ENCODE measurements around the gene NR1D2.
A peak's percentile ranks its signal among the peaks of the same experiment; 100 is the strongest.

Gene NR1D2

DNA sequence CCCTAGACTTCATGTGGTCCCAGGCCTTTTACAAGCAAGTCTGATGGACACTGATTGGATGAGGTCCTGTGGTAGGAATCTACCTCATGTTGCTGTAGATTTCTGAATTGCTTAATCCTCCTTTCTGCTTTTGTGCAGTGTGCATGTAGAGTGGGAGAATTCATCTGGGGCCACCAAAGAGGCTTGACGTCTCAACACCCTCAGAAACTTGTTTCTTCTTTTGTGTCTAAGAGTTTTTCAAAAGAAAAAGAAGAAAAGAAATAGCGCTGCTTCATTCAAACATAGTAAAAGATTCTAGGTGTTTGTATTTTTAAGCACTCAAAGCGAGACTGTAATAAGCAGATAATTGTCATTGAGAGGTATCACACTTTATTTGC lies 46.2 kb downstream of the NR1D2 start:
- Histone ChIP-seq H3K4me1 (peaks cover 0 to 38% (median 17%) of the 10 kb centered on the region in 4 donors), H3K36me3 (no peaks in the 10 kb centered on the region), H3K4me3 (no peak overlapping the region), H3K9me3 (no peaks in the 10 kb centered on the region), H3K27me3 (no peaks in the 10 kb centered on the region), H3K27ac (peak overlapping the region in 1 of 2 donors; percentile 29)
- TF ChIP-seq, protein P1, sequence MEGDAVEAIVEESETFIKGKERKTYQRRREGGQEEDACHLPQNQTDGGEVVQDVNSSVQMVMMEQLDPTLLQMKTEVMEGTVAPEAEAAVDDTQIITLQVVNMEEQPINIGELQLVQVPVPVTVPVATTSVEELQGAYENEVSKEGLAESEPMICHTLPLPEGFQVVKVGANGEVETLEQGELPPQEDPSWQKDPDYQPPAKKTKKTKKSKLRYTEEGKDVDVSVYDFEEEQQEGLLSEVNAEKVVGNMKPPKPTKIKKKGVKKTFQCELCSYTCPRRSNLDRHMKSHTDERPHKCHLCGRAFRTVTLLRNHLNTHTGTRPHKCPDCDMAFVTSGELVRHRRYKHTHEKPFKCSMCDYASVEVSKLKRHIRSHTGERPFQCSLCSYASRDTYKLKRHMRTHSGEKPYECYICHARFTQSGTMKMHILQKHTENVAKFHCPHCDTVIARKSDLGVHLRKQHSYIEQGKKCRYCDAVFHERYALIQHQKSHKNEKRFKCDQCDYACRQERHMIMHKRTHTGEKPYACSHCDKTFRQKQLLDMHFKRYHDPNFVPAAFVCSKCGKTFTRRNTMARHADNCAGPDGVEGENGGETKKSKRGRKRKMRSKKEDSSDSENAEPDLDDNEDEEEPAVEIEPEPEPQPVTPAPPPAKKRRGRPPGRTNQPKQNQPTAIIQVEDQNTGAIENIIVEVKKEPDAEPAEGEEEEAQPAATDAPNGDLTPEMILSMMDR (IDR thresholded peaks at IDR 0.05) = no peak
- no peak for DNase-seq
- intact Hi-C loops (cut with DNase I; ENCODE audit: low total_unique reads) = loop anchor here (10.0 kb wide), 1 partner anchor 504 kb away; the partner anchor contains the start of gene THRB

DNA sequence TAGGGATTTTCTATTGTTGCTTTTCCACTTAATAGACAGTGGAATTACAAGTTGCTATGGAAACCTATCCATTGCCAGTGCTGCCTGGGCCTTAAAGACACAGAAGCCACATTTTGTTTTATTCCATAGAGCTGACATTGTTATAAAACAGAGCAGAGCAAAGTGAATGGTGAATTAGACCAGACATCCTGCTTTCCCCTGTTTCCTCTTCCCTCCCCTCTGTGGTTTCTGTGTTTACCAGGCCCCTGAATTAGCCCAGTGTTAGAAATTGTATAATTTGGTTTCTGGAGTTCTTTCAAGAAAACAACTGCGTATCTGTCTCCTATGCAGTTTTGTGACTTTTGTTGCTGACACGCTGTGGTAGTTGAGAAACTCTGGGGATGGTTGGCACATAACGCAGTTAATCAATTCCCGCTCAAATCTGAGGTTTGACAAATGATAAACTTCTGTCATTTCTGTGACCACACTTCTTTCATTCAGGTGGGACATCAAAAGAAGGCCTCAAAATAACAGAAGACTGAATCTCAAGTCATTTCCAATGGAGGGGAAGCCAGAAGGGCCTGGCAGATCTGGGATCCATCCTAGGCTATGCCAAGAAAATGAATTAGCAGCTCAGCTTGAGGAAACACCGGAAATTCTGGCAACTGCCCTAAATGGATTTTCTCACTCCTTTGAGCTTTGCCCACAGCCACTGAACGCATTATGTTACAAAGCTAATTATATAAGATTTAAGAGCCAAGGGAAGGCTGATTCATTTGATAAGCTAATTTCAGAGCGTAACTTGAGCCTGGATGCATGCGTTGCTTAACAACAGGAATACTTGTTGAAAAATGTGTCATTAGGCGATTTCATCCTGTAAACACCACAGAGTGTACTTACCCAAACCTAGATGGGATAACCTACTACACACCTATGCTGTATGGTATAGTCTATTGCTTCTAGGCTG lies 46.9 kb downstream of the NR1D2 start:
- intact Hi-C loops (cut with DNase I; ENCODE audit: low total_unique reads) = loop anchor here (10.0 kb wide), 1 partner anchor 503 kb away; the partner anchor contains the start of gene THRB
- H3K36me3 ChIP-seq = no peaks in the 10 kb centered on the region
- H3K4me3 ChIP-seq = no peak overlapping the region
- no peaks in the 10 kb centered on the region for H3K27me3 ChIP-seq
- no peak for DNase-seq
- peak overlapping the region in 1 of 2 donors; percentile 29 for H3K27ac ChIP-seq
- TF ChIP-seq, protein P1 (IDR thresholded peaks at IDR 0.05) = no peak
- H3K9me3 ChIP-seq = no peaks in the 10 kb centered on the region
- H3K4me1 ChIP-seq = peaks cover 0 to 38% (median 17%) of the 10 kb centered on the region in 4 donors

DNA sequence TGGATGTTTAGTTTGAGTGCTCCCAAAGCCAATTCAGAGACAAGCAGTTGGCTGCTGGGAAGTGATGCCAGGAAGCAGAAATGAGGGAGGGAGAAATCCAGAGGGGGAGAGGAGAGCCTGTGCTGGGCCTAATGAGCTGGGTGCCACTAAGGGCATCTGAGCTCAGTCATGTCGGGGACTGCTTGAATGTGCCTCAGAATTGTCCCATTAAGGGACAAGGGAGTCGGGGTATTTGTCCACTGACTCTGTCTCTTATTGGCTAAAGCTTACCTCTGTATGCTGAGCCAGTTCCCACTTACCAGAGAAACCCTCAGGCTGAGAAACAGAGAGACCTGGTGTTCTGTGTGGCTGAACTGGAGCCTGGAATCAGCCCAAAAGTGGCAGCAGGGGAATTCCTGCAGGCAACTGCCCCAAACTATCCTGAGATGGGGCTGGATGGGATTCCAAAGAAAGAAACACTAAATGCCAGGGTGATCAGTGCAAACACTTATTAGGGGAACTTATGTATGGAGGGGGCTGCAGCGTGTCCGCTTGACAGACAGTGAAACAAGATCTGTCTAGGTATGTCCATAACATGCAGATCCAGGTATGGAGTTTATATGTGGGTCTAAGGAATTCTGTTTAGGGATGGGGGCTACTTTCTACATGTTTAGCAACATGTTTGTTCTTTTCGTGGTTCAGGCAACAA lies 48.6 kb downstream of the NR1D2 start:
- intact Hi-C loops (cut with DNase I; ENCODE audit: low total_unique reads) = loop anchor here (10.0 kb wide), 1 partner anchor 501 kb away; the partner anchor contains the start of gene THRB

DNA sequence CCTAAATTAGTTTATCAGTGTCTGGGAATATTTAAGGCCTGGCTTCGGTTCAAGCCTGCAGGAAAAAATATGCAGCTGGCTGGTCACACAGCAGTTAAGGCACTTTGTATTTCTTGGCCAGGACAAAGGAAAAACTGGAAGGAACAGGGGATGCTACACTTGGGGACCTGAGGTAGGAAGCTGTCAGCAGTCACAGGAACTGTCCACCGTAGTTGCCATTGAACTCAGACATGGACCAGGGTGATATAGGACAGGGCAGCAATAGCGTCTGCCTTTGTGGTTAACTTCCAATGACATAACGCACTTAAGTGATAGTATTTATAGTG lies 49.1 kb downstream of the NR1D2 start:
- no peak for DNase-seq
- Histone ChIP-seq H3K4me3 (no peak overlapping the region), H3K4me1 (peaks cover 0 to 41% (median 17%) of the 10 kb centered on the region in 4 donors), H3K27ac (peak overlapping the region; percentile 31 to 65), H3K9me3 (no peaks in the 10 kb centered on the region), H3K27me3 (no peaks in the 10 kb centered on the region), H3K36me3 (no peaks in the 10 kb centered on the region)
- TF ChIP-seq, protein P1 (IDR thresholded peaks at IDR 0.05) = no peak
- intact Hi-C loops (cut with DNase I; ENCODE audit: low total_unique reads) = loop anchor here (10.0 kb wide), 1 partner anchor 501 kb away; the partner anchor contains the start of gene THRB

More for the DNA sequence above, 48.6 kb downstream of the NR1D2 start:
- Histone ChIP-seq H3K4me1 (peaks cover 0 to 38% (median 17%) of the 10 kb centered on the region in 4 donors), H3K36me3 (no peaks in the 10 kb centered on the region), H3K4me3 (no peak overlapping the region), H3K27me3 (no peaks in the 10 kb centered on the region), H3K27ac (peak overlapping the region; percentile 31 to 65), H3K9me3 (no peaks in the 10 kb centered on the region)
- no peak for DNase-seq
- TF ChIP-seq, protein P1 (IDR thresholded peaks at IDR 0.05) = no peak

DNA sequence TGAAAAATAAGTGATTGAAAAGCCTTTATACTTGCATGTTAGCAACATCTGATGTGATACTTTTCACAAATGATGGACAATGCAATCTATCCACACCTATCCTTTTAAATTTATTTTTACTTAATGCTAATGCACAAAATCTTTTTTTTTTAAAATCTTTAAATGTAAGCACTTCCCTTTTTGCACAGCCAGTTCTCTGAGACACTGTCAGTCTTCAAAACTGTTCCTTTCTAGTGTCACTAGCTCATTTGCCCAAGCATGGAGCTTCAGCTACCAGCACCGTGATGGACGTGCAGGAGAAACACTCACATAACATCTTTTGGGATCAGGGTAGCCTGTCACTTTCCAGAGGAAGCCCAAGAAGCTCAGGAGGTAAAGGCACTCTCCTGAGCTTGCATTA lies 50.1 kb downstream of the NR1D2 start:
- peaks cover 0 to 47% (median 17%) of the 10 kb centered on the region in 4 donors for H3K4me1 ChIP-seq
- H3K27me3 ChIP-seq = no peaks in the 10 kb centered on the region
- DNase-seq = no peak
- H3K9me3 ChIP-seq = no peaks in the 10 kb centered on the region
- no peak overlapping the region for H3K4me3 ChIP-seq
- no peaks in the 10 kb centered on the region for H3K36me3 ChIP-seq
- H3K27ac ChIP-seq = peak overlapping the region in 1 of 2 donors; percentile 65
- intact Hi-C loops (cut with DNase I; ENCODE audit: low total_unique reads) = loop anchor here (5.0 to 10.0 kb wide), 3 partner anchors 242 to 687 kb away; partner anchors contain the start of gene THRB
- TF ChIP-seq, protein P1 (IDR thresholded peaks at IDR 0.05) = no peak

Measured in tibial artery (tissue), 4 donors.